Activated T-cell treated with anti-CD3 and anti-CD28 coated beads for 24 hours (primary cell): Measurements from ENCODE around the gene ZNF93.
"Not testable (repeated sequence)": the region's sequence is repeated elsewhere in the genome, so short reads cannot be mapped to it uniquely, and the experiment has no call there.

Source experiments
- DNase-seq: peaks from one replicate; pipeline ENCODE4 v3.0.0-alpha.2; 2020; ENCODE audit warnings: low read depth

ZNF93 gene

GRCh38 chr19:19938449-19938848 is 37.7 kb downstream of the ZNF93 start:
- no peak for DNase-seq

- no peak for DNase-seq
Measured at GRCh38 chr19:19943848-19944582, 43.3 kb downstream of the ZNF93 start.

GRCh38 chr19:19944583-19944880 is 43.8 kb downstream of the ZNF93 start:
- no peak for DNase-seq

DNA sequence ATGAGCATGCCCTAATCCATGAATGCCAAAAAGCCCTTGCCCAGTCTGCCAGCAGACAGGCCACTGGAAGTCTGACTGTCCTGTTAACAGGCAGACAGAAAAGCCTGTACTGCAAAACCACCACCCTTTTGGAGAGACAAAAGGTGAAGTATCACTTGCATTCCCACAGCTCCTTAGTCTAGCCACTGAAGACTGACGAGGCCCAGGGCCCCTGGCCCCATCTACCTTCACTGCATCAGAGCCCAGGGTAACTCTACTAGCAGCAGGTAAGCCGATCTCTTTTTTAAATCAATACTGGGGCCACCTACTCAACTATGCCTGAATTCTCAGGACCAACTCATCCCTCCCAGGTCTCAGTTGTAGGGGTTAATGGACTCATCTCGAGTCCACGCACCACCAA is 45.5 kb downstream of the ZNF93 start:
- no peak for DNase-seq

- no peak for DNase-seq
Measured at GRCh38 chr19:19948800-19949199, 48.1 kb downstream of the ZNF93 start.

DNA sequence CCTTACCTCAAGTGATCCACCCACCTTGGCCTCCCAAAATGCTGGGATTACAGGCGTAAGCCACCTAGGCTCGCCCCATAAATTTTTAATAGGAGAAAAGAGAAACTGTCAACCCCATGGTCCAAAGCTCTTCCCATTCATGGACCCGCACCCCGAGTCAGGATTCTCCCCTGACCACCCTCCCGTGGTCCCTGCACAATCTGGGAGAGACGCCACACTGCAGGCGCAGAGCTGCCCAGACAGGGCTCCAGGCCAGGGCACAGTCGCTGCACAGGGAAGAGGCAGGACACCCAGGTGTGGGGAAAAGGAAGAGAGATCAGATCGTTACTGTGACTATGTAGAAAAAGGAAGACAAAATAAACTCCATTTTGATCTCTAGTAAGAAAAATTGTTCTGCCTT is 54.5 kb downstream of the ZNF93 start:
- no peak for DNase-seq

GRCh38 chr19:19956434-19957075 is 55.8 kb downstream of the ZNF93 start:
- no peak for DNase-seq

GRCh38 chr19:19957766-19958165 is 57.0 kb downstream of the ZNF93 start:
- not testable (repeated sequence) for DNase-seq

DNA sequence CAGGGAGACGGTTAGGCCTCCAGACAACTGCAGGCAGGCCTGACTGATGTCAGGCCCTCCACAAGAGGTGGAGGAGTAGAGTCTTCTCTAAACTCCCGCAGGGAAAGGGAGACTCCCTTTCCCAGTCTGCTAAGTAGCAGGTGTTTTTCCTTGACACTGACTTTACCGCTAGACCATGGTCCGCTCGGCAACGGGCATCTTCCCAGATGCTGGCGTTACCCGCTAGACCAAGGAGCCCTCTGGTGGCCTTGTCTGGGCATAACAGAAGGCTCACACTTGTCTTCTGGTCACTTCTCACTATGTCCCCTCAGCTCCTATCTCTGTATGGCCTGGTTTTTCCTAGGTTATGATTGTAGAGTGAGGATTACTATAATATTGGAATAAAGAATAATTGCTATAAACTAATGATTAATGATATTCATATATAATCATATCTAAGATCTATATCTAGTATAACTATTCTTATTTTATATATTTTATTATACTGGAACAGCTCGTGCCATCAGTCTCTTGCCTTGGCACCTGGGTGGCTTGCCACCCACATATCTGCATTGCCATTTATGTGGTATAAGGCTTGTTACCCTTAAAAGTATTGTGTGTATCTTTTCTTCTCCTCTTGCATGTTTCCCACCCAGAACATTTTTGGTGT is 58.5 kb downstream of the ZNF93 start:
- peak; percentile 49 for DNase-seq

DNA sequence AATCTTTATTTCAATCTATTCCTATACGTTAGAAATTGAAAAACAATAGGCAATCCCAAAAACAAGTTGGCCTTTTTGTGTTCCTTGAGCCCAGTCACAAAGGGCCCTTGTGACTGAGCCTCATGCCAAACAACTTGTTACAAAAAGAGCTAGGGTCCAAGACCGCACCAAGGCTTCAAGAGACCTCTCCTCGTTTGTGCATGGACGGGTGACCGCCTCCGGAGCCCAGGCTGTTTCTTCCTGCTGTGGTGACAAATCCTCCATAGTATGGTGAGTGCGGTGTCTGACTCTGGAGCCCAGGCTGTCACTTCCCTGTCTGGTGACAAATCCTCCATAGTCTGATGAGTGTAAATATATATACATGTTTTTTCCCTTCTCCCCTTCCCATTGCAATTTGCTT is 63.7 kb downstream of the ZNF93 start:
- DNase-seq = no peak

GRCh38 chr19:19966126-19966525 is 65.4 kb downstream of the ZNF93 start:
- not testable (repeated sequence) for DNase-seq

- DNase-seq = no peak
Measured at GRCh38 chr19:19966862-19967261, 66.1 kb downstream of the ZNF93 start.
